HepG2 (cell line): ENCODE results near the gene NOTUM. TPM values are rescaled to one million over a fixed set of nuclear protein-coding genes. Genes with fewer than 3 reads are reported as not detected.

Experiments
- ETV5 ChIP-seq: IDR thresholded peaks from 2 replicates; pipeline ENCODE4 v1.6.1; 2018; ENCODE audit warnings: missing biosample characterization, missing genetic modification reagents, inconsistent platforms, borderline replicate concordance
- HDAC2 ChIP-seq: sonication (generic); formaldehyde crosslinking; IDR thresholded peaks from 2 replicates; pipeline ENCODE4 v1.4.0; 2020; ENCODE audit warnings: missing genetic modification reagents
- HMGA1 ChIP-seq: sonication (generic); formaldehyde crosslinking; conservative IDR thresholded peaks from 2 replicates; pipeline ENCODE4 v1.4.0; 2020; ENCODE audit warnings: missing genetic modification reagents
- IRF2 ChIP-seq: IDR thresholded peaks from 2 replicates; pipeline ENCODE4 v1.6.1; 2018; ENCODE audit warnings: missing genetic modification reagents, missing compliant biosample characterization
- NPAS2 ChIP-seq: sonication (generic); formaldehyde crosslinking; IDR thresholded peaks from 2 replicates; pipeline ENCODE4 v1.8.0; 2022; ENCODE audit warnings: mild to moderate bottlenecking, missing genetic modification reagents, borderline replicate concordance
- SPEN ChIP-seq: sonication (generic); formaldehyde crosslinking; IDR thresholded peaks from 2 replicates; pipeline ENCODE4 v1.5.1; 2020; ENCODE audit warnings: low read depth, mild to moderate bottlenecking, missing genetic modification reagents
- TAF15 ChIP-seq: fragments of 200-400 bp; formaldehyde crosslinking; IDR thresholded peaks from one replicate; pipeline ENCODE4 v1.6.1; 2018; ENCODE audit warnings: mild to moderate bottlenecking, low read depth, low read length; ENCODE audit not compliant: poor library complexity, severe bottlenecking
- YEATS2 ChIP-seq: sonication (generic); formaldehyde crosslinking; IDR thresholded peaks from 2 replicates; pipeline ENCODE4 v1.4.0; 2020; ENCODE audit warnings: missing genetic modification reagents, borderline replicate concordance
- ZNF253 ChIP-seq: sonication (generic); formaldehyde crosslinking; IDR thresholded peaks from 2 replicates; pipeline ENCODE4 v1.8.0; 2022; ENCODE audit warnings: mild to moderate bottlenecking, missing genetic modification reagents, borderline replicate concordance
- ZNF317 ChIP-seq: sonication (generic); formaldehyde crosslinking; IDR thresholded peaks from 2 replicates; pipeline ENCODE4 v1.5.0; 2020; ENCODE audit warnings: mild to moderate bottlenecking, missing genetic modification reagents
- ZNF724P ChIP-seq: sonication (generic); formaldehyde crosslinking; IDR thresholded peaks from 2 replicates; pipeline ENCODE4 v1.8.0; 2022; ENCODE audit warnings: missing genetic modification reagents, borderline replicate concordance
- ZNF746 ChIP-seq: sonication (generic); formaldehyde crosslinking; IDR thresholded peaks from 2 replicates; pipeline ENCODE4 v1.8.0; 2022; ENCODE audit warnings: mild to moderate bottlenecking, missing genetic modification reagents
- ZNF747 ChIP-seq: sonication (generic); formaldehyde crosslinking; IDR thresholded peaks from 2 replicates; pipeline ENCODE4 v1.8.1; 2023; ENCODE audit warnings: missing genetic modification reagents, mild to moderate bottlenecking, borderline replicate concordance
- ZNF788 ChIP-seq: sonication (generic); formaldehyde crosslinking; IDR thresholded peaks from 2 replicates; pipeline ENCODE4 v1.5.0; 2020; ENCODE audit warnings: mild to moderate bottlenecking, missing genetic modification reagents, borderline replicate concordance
- ZNF879 ChIP-seq: sonication (generic); formaldehyde crosslinking; IDR thresholded peaks from 2 replicates; pipeline ENCODE4 v1.8.1; 2023; ENCODE audit warnings: missing genetic modification reagents
- ZSCAN22 ChIP-seq: sonication (generic); formaldehyde crosslinking; IDR thresholded peaks from 2 replicates; pipeline ENCODE4 v1.4.0; 2020; ENCODE audit warnings: mild to moderate bottlenecking, missing genetic modification reagents
- ZSCAN31 ChIP-seq: sonication (generic); formaldehyde crosslinking; IDR thresholded peaks from 2 replicates; pipeline ENCODE4 v1.5.0; 2020; ENCODE audit warnings: low read depth, mild to moderate bottlenecking, missing genetic modification reagents
- polyA plus RNA-seq, 8 experiments: library from polyadenylated mRNA; depleted of rRNA in 3 of 8; stranded (reverse) in 7 of 8; unstranded in 1 of 8; fragments of >200 nt; fragmentation: Illumina TruSeq in 4 of 8; extraction: Trizol in 4 of 8; gene quantifications; 2 replicates each; pipeline versions ENCODE4 v1.2.1 to v1.2.3, GENCODE V29; 2011 to 2016; ENCODE audit warnings: low read depth in 4 of 8, missing spikeins in 1 of 8, mixed read lengths in 1 of 8; ENCODE audit not compliant: insufficient read depth in 1 of 8
- total RNA-seq, 5 experiments: library from RNA; depleted of rRNA; stranded (reverse); fragments of >200 nt; fragmentation: Illumina TruSeq; extraction: Trizol; gene quantifications; 2 replicates each; pipeline ENCODE4 v1.2.3, GENCODE V29; 2016; ENCODE audit warnings: low read depth in 1 of 5
- TF ChIP-seq, protein P1 (sequence below): sonication (generic); formaldehyde crosslinking; IDR thresholded peaks from 2 replicates; pipeline ENCODE4 v1.5.1; 2020; ENCODE audit warnings: mild to moderate bottlenecking, missing genetic modification reagents, borderline replicate concordance
- TF ChIP-seq, protein P2 (sequence below): sonication (generic); formaldehyde crosslinking; IDR thresholded peaks from 2 replicates; pipeline ENCODE4 v1.4.0; 2020; ENCODE audit warnings: mild to moderate bottlenecking, missing genetic modification reagents
- TF ChIP-seq, protein P3 (sequence below): sonication (generic); formaldehyde crosslinking; IDR thresholded peaks from 2 replicates; pipeline ENCODE4 v1.5.0; 2020; ENCODE audit warnings: missing genetic modification reagents, mild to moderate bottlenecking, borderline replicate concordance
- TF ChIP-seq, protein P4 (sequence below): sonication (generic); formaldehyde crosslinking; IDR thresholded peaks from 2 replicates; pipeline ENCODE4 v1.4.0; 2020; ENCODE audit warnings: mild to moderate bottlenecking, missing genetic modification reagents

NOTUM gene
- total and polyA plus RNA-seq, 2 of the 13 experiments (the other 11 are each of a cell fraction or from before 2014, with no cell fraction given), result 150 to 160 TPM

DNA sequence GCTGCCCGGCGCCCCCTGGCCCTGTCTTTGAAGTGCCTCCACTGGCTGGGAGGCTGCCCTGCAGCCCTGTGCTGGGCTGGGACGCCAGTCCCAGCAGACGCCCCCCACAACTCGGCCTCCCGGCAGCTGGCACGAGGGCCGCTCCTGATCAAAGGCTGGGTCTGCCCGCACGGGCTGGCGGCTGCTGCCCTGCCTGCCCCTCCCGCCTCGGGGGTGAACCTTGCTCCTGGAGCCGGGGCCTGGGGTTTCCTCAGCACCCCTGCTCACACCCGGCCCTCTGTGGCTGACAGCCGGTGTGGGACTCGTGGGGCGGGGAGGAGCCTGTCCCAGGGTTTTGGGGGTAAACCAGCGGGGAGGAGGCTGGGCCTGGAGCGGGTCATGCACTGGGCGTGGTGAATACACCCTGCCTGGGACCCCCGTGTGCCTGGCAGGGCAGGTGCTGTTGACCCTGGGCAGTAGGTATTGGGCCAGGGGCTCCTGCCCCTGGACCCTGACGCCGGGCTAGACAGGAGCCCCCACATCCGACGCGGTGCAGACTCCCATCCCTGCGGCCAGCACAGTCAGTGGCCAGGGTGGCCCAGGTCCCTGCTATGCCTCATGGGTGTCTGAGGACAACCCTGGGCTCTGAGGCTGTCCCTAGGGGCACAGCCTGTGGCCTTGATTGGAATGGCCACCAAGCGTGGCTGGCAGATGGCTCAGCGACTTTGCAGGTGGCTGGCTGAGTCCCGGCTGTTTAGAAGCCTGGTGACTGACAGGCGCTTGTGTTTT lies 40.0 kb upstream of the NOTUM start (continued):
- TF ChIP-seq, protein P1, sequence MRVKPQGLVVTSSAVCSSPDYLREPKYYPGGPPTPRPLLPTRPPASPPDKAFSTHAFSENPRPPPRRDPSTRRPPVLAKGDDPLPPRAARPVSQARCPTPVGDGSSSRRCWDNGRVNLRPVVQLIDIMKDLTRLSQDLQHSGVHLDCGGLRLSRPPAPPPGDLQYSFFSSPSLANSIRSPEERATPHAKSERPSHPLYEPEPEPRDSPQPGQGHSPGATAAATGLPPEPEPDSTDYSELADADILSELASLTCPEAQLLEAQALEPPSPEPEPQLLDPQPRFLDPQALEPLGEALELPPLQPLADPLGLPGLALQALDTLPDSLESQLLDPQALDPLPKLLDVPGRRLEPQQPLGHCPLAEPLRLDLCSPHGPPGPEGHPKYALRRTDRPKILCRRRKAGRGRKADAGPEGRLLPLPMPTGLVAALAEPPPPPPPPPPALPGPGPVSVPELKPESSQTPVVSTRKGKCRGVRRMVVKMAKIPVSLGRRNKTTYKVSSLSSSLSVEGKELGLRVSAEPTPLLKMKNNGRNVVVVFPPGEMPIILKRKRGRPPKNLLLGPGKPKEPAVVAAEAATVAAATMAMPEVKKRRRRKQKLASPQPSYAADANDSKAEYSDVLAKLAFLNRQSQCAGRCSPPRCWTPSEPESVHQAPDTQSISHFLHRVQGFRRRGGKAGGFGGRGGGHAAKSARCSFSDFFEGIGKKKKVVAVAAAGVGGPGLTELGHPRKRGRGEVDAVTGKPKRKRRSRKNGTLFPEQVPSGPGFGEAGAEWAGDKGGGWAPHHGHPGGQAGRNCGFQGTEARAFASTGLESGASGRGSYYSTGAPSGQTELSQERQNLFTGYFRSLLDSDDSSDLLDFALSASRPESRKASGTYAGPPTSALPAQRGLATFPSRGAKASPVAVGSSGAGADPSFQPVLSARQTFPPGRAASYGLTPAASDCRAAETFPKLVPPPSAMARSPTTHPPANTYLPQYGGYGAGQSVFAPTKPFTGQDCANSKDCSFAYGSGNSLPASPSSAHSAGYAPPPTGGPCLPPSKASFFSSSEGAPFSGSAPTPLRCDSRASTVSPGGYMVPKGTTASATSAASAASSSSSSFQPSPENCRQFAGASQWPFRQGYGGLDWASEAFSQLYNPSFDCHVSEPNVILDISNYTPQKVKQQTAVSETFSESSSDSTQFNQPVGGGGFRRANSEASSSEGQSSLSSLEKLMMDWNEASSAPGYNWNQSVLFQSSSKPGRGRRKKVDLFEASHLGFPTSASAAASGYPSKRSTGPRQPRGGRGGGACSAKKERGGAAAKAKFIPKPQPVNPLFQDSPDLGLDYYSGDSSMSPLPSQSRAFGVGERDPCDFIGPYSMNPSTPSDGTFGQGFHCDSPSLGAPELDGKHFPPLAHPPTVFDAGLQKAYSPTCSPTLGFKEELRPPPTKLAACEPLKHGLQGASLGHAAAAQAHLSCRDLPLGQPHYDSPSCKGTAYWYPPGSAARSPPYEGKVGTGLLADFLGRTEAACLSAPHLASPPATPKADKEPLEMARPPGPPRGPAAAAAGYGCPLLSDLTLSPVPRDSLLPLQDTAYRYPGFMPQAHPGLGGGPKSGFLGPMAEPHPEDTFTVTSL (CRISPR knock-in tag), result peak; percentile 41; the same call in 1 of the 2 replicates
- TF ChIP-seq IRF2 (CRISPR knock-in tag), result peak; percentile 90
- TF ChIP-seq ZSCAN22 (CRISPR knock-in tag), result peak; percentile 55; the same call in 1 of the 2 replicates
- TF ChIP-seq ZNF746 (CRISPR knock-in tag), result peak; percentile 92
- TF ChIP-seq YEATS2 (CRISPR knock-in tag), result peak; percentile 77; the same call in 1 of the 2 replicates
- TF ChIP-seq HDAC2 (CRISPR knock-in tag), result peak; percentile 87
- peak; percentile 77; the same call in 1 of the 2 replicates for TF ChIP-seq ZNF747 (CRISPR knock-in tag)
- no peak for TF ChIP-seq HMGA1
- TF ChIP-seq, protein P2, sequence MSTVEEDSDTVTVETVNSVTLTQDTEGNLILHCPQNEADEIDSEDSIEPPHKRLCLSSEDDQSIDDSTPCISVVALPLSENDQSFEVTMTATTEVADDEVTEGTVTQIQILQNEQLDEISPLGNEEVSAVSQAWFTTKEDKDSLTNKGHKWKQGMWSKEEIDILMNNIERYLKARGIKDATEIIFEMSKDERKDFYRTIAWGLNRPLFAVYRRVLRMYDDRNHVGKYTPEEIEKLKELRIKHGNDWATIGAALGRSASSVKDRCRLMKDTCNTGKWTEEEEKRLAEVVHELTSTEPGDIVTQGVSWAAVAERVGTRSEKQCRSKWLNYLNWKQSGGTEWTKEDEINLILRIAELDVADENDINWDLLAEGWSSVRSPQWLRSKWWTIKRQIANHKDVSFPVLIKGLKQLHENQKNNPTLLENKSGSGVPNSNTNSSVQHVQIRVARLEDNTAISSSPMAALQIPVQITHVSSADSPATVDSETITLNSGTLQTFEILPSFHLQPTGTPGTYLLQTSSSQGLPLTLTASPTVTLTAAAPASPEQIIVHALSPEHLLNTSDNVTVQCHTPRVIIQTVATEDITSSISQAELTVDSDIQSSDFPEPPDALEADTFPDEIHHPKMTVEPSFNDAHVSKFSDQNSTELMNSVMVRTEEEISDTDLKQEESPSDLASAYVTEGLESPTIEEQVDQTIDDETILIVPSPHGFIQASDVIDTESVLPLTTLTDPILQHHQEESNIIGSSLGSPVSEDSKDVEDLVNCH (CRISPR knock-in tag), result no peak
- TF ChIP-seq ZNF253 (CRISPR knock-in tag), result 0 out of 2 replicates have a peak, but pooled peaks have one; percentile 20
- TF ChIP-seq ETV5 (CRISPR knock-in tag), result peak; percentile 91
- TF ChIP-seq, protein P3, sequence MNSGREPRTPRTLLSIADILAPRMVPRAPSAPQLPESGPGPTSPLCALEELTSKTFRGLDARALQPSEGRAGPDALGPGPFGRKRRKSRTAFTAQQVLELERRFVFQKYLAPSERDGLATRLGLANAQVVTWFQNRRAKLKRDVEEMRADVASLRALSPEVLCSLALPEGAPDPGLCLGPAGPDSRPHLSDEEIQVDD, result no peak
- TF ChIP-seq, protein P4, sequence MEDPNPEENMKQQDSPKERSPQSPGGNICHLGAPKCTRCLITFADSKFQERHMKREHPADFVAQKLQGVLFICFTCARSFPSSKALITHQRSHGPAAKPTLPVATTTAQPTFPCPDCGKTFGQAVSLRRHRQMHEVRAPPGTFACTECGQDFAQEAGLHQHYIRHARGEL (CRISPR knock-in tag), result peak; percentile 88; the same call in 1 of the 2 replicates
- peak; percentile 93 for TF ChIP-seq ZNF788 (CRISPR knock-in tag)
- TF ChIP-seq ZNF724P, result peak; percentile 44
- peak; percentile 60; the same call in 1 of the 2 replicates for TF ChIP-seq ZNF317 (CRISPR knock-in tag)
- no peak for TF ChIP-seq ZNF879 (CRISPR knock-in tag)
- no peak for TF ChIP-seq NPAS2 (CRISPR knock-in tag)
- TF ChIP-seq TAF15, result peak; percentile 97
- TF ChIP-seq SPEN (CRISPR knock-in tag), result peak; percentile 66
- TF ChIP-seq ZSCAN31 (CRISPR knock-in tag), result peak; percentile 89
